22Rv1 (cell line): Measurements from ENCODE around the gene CACNA1E.

ENCODE experiments used
- CTCF ChIP-seq: fragments of 450-650 bp; IDR thresholded peaks from 2 replicates; pipeline ENCODE4 v1.5.1; 2017; ENCODE audit warnings: mild to moderate bottlenecking
- ZFX ChIP-seq: fragments of 450-650 bp; IDR thresholded peaks from 2 replicates; pipeline ENCODE4 v1.6.1; 2017; ENCODE audit warnings: antibody characterized with exemption, borderline replicate concordance

GRCh38 chr1:181646710-181647109 lies 163.4 kb downstream of the CACNA1E start:
- TF ChIP-seq CTCF (no peak), ZFX (no peak)
